ENCODE results near the gene KCNQ1OT1. TPM values are rescaled to one million over a fixed set of nuclear protein-coding genes. Genes with fewer than 3 reads are reported as not detected.

KCNQ1OT1 gene
- polyA plus RNA-seq, 3 donors = 0.69 to 0.78 (median 0.76) TPM

- DNase-seq (ENCODE audit: low read depth in 3 of 3, low spot score in 2 of 3) = no peak
Observed at GRCh38 chr11:2563213-2564007, 136.4 kb downstream of the KCNQ1OT1 start.

- DNase-seq (ENCODE audit: low read depth in 3 of 3, low spot score in 2 of 3) = no peak
Observed at GRCh38 chr11:2562890-2563212, 136.9 kb downstream of the KCNQ1OT1 start.

- no peak for DNase-seq (ENCODE audit: low read depth in 3 of 3, low spot score in 2 of 3)
Observed at GRCh38 chr11:2561696-2562581, 137.9 kb downstream of the KCNQ1OT1 start.

GRCh38 chr11:2559527-2560311 lies 140.1 kb downstream of the KCNQ1OT1 start:
- DNase-seq (ENCODE audit: low read depth in 3 of 3, low spot score in 2 of 3) = no peak

GRCh38 chr11:2558861-2559526 lies 140.8 kb downstream of the KCNQ1OT1 start:
- DNase-seq (ENCODE audit: low read depth in 3 of 3, low spot score in 2 of 3) = no peak

GRCh38 chr11:2558397-2558796 lies 141.4 kb downstream of the KCNQ1OT1 start:
- DNase-seq (ENCODE audit: low read depth in 3 of 3, low spot score in 2 of 3) = no peak

Other genes starting within 250 kb of the KCNQ1OT1 start
- gene CDKN1C, start 185.8 kb upstream of the KCNQ1OT1 start, polyA plus RNA-seq (ENCODE audit: insufficient read length in 3 of 3) = 100 to 1,000 TPM in 2 of 3 donors, 10 to 100 TPM in 1; 79.2 to 119 (median 110) TPM
- gene PHLDA2, start 229.4 kb upstream of the KCNQ1OT1 start, polyA plus RNA-seq (ENCODE audit: insufficient read length in 3 of 3) = 1 to 10 TPM in 1 of 3 donors, under 1 TPM in 2; 0.68 to 1.0 (median 0.75) TPM